ENCODE data around the gene ABCB6. TPM values are rescaled to one million over a fixed set of nuclear protein-coding genes. Genes with fewer than 3 reads are reported as not detected.

ABCB6 gene
- total RNA-seq, 2 donors from 2014 or later, result 2.6 to 6.6 TPM

DNA sequence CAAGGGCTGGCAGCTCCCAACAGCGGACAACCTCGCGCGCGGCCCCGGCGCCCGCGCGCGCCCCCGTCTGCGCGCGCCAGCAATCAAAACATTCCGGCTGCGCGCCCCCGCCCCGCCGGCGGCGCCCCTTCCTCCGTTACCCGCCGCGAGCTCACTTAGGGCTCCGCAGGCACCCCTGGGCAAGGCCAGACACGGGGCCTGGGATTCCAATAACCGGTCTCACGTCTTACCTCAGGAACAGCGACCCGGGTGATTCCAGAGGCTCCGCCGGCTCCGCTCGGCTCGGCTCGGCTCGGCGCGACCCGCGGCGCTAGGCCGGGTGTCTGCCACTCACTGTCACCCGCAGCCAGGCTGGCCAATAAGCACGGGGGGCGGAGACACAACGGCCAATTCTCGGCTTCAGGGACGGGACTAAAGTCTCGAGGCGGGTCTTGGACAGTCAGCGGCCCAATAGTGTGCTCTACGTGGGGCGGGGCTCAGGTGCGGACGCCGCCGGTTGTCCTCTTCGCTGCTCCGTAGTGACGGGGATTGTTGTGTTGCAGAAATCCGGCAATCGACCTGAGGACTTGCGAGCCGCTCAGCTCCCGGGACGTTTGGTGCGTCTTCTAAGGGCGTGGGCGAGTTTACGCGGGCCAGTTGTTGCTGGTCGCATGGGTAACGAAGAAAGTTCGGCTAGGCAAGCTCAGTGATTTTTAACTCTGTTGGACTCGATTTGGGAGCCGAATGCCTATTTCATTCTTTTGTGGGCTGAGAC lies 10.7 kb upstream of the ABCB6 start, which contains the start of the genes ANKZF1 and ATG9A:
TSS of gene ANKZF1 (plus strand) at position 502 of the 754 bp plus-strand sequence. CDS start 452 bp downstream, outside the sequence.
TSS of gene ATG9A (minus strand) at position 332 of the 754 bp plus-strand sequence. CDS start 1,612 bp downstream, outside the sequence.
- peak within 1 kb of the TSS; percentile 99 for H3K4me3 Mint-ChIP-seq
- no peaks in the 10 kb centered on the region for H3K9me3 ChIP-seq (ENCODE audit: control insufficient read depth, low read length, poor library complexity, severe bottlenecking)
- peaks cover 9% of the 10 kb centered on the region for H3K36me3 Mint-ChIP-seq (ENCODE audit: low read depth)
- DNase-seq (peak; percentile 93 to 97 (median 94)), ATAC-seq (peak; percentile 98)
- H3K4me1 Mint-ChIP-seq, result peaks cover 35% of the 10 kb centered on the region
- peak within 1 kb of the TSS; percentile 97 for H3K27ac Mint-ChIP-seq
- no peaks in the 10 kb centered on the region for H3K27me3 Mint-ChIP-seq

DNA sequence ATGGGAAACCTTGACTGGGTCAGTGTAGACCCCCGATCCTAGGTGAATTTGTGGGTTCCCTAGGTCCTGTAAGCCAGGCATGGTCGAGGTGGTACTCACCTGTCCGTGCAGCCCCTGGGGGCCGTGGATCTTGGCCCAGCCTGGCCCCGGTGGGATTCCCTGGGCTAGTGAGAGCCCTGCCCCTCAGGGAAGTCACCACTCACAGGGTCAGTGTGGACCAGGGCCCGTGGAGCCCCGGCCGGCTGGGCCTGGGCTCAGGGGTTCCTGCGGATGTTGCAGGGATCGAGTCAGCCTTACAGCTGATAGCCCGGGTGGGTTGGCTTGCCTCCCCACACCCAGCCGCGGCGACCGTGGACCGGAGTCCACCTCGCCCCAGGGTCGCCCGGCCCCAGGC lies 10.2 kb upstream of the ABCB6 start:
- DNase-seq, result no peak
- peaks cover 6% of the 10 kb centered on the region for H3K36me3 Mint-ChIP-seq (ENCODE audit: low read depth)
- H3K9me3 ChIP-seq (ENCODE audit: control insufficient read depth, low read length, poor library complexity, severe bottlenecking), result no peaks in the 10 kb centered on the region
- no peaks in the 10 kb centered on the region for H3K27me3 Mint-ChIP-seq
- H3K4me3 Mint-ChIP-seq, result peak overlapping the region; percentile 99
- peaks cover 33% of the 10 kb centered on the region for H3K4me1 Mint-ChIP-seq
- H3K27ac Mint-ChIP-seq, result peak overlapping the region; percentile 97
- ATAC-seq, result no peak

DNA sequence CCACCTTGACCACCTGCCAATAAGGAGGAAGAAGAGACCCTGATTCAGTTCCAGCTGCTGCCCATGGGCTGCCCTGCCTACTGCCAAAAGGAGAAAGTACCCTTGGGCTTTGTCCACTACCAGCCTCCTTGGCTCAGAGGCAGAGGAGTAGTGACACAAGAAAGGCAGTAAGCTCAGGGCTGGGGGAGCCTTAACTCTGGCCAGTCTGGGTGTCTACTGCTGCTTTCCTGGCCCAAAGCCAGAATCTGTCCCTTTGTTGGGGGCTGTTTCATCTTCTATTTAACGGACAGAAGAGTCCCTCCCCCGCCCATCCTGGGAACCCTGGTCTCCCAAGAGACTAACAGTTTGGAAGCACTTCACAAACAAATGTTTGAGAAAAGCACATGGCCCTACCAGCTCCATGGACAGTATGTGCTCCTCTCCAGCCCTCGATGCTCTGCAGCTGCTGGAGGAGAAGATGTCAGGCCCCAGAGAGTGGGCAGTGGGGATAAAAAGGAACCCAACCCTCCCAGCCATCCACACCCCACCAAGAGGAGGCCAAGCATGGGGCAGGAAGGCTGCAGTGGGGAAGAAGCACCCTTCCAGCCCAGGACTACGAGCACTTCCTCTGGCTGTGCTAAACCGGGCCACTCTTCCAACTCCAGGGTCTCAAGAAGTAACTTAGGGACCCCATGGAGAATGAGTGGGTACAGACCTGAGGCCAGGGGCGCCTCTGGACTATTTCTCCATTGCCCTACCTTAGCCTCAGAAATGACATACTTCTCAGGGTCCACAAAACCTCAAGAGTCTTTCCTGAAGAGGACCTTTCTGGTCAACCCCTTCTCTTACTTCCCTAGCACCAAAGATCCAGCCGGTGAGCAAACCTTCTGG lies 9.5 kb upstream of the ABCB6 start:
- H3K4me1 Mint-ChIP-seq, result peaks cover 33% of the 10 kb centered on the region
- ATAC-seq, result no peak
- peaks cover 8% of the 10 kb centered on the region for H3K36me3 Mint-ChIP-seq (ENCODE audit: low read depth)
- no peaks in the 10 kb centered on the region for H3K27me3 Mint-ChIP-seq
- no peaks in the 10 kb centered on the region for H3K9me3 ChIP-seq (ENCODE audit: control insufficient read depth, low read length, poor library complexity, severe bottlenecking)
- no peak for DNase-seq
- H3K27ac Mint-ChIP-seq, result peak overlapping the region; percentile 27
- peak overlapping the region; percentile 99 for H3K4me3 Mint-ChIP-seq

DNA sequence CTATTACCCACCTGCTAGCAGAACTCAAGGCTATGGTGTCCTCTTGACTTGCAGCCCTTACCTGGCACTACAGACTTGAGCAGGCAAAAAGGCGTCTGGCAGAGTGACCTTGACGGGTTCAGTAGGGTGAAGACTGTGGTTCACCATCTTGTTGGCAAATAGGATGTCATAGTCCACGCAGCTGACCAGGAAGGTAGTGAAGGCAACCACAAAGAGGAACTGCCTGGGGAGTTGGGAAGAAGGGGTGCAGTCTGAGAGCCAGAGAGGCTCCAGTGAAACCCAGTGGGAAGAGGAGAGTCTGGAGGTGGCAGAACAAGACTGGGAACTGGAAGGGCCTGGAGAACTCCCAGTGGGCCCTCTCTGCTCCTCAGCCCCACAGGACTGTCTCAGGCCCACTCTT lies 6.6 kb upstream of the ABCB6 start:
- DNase-seq (no peak), ATAC-seq (no peak)
- no peaks in the 10 kb centered on the region for H3K9me3 ChIP-seq (ENCODE audit: control insufficient read depth, low read length, poor library complexity, severe bottlenecking)
- Mint-ChIP-seq H3K36me3 (ENCODE audit: low read depth) (peaks cover 12% of the 10 kb centered on the region), H3K4me3 (no peak overlapping the region), H3K4me1 (peaks cover 28% of the 10 kb centered on the region), H3K27me3 (no peaks in the 10 kb centered on the region), H3K27ac (peak overlapping the region; percentile 43)

DNA sequence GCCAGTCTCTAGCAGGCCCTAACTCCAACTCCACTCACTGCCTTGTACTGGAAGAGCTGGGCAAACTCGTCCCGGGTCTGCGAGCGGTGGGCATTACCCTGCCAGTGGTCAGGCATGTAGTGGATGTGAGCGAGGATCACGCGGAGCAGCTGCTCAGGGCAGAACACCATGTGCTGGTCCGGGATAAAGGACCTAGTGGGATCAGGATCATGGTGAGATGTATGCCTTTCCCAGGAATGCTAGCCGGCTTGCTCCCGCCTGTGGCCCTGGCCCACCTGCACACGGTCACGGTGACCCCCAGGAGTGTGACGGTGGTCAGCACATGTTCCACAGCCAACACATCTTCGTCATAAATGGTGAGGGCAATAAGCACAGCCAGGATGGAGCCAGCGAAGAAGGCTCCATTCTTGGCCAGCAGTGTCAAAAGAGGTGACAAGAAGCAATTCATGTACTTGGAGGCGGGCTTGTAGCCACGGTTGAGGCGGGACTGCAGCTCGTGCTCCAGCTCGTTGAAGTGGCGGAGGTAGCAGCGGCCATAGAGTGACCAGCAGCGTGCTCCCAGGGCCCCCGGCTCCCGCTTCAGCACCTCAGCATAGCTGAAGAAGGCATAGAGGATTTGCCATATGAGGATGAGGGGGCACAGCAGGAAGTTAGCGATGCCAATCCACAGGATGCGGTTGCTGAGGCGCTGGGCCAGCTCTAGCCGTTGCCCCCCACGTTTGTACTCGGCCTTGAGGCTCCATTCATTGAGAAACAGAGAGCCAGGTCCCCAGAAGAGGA lies 5.3 kb upstream of the ABCB6 start:
- peaks cover 7% of the 10 kb centered on the region for H3K36me3 Mint-ChIP-seq (ENCODE audit: low read depth)
- H3K27ac Mint-ChIP-seq, result peak overlapping the region; percentile 54
- DNase-seq (no peak), ATAC-seq (no peak)
- H3K27me3 Mint-ChIP-seq, result no peaks in the 10 kb centered on the region
- no peaks in the 10 kb centered on the region for H3K9me3 ChIP-seq (ENCODE audit: control insufficient read depth, low read length, poor library complexity, severe bottlenecking)
- H3K4me1 Mint-ChIP-seq, result peaks cover 17% of the 10 kb centered on the region
- H3K4me3 Mint-ChIP-seq, result no peak overlapping the region

DNA sequence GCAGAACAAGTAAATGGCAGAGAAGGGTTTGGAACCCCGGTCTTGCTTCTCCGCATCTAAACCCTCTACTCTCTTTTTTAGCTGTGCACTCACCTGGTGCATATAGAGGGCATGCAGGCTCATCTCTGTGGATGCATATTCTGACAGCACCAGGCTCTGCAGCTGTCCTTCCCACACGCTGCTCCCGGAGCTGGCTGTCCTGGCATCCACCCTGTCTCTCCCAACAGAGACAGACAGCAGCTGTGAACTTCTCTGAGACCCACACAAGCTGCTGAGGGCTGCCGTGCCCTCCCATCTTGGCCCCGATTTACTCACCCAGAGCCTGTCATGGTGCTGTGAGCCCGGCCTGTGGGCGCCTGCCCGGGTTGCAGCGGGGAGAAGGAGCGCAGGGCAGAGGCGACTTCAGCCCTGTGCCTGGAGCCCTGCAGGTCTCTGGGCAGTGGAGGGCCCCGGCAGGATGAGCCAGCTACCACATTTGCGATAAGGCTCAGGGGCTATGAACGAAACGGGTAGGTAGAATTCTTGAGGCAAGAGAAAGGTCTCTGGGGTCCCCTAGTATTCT lies 3.3 kb upstream of the ABCB6 start:
- H3K9me3 ChIP-seq (ENCODE audit: control insufficient read depth, low read length, poor library complexity, severe bottlenecking), result no peaks in the 10 kb centered on the region
- Mint-ChIP-seq H3K36me3 (ENCODE audit: low read depth) (peaks cover 7% of the 10 kb centered on the region), H3K4me3 (no peak overlapping the region), H3K27me3 (no peaks in the 10 kb centered on the region), H3K27ac (no peak overlapping the region), H3K4me1 (peaks cover 19% of the 10 kb centered on the region)
- ATAC-seq (no peak), DNase-seq (no peak)

DNA sequence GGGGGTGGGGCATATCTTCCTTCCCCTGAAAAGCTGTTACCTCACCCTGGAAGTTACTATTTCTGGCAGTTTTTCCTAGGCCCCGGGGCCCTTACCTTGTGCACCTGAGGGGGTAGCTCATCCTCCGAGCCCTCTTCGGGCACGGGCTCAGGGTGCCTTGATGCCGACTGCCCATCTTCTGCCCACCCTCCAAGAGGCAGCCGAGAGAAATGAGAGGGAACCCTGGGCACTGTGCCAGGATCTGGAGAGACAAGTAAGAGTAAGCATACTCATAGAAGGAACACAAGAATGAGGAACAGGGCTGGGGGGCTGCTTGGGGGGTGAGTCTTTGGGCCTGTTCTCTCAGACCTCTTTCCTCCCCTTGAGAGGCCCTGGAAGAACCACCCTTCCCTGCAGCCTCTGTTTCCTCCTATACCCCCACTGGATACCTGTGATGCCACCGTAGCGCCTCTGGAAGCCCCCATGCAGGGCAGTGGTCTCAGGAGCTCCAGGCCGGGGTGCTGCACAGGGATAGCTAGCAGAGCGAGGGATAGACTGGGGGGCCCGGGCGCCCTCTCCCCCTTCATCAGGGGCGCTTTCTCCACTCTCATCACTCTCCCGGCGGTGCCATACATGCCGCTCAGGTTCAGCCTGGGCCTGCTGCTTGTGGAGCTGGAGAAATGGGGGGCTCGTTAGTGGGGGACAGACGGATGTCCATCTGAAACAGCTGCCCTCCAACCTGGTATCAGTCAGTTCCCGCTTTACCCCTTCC lies 2.1 kb upstream of the ABCB6 start:
- Mint-ChIP-seq H3K36me3 (ENCODE audit: low read depth) (peaks cover 7% of the 10 kb centered on the region), H3K27me3 (no peaks in the 10 kb centered on the region), H3K27ac (no peak overlapping the region), H3K4me1 (peaks cover 16% of the 10 kb centered on the region), H3K4me3 (no peak overlapping the region)
- ATAC-seq (no peak), DNase-seq (no peak)
- H3K9me3 ChIP-seq (ENCODE audit: control insufficient read depth, low read length, poor library complexity, severe bottlenecking), result no peaks in the 10 kb centered on the region

DNA sequence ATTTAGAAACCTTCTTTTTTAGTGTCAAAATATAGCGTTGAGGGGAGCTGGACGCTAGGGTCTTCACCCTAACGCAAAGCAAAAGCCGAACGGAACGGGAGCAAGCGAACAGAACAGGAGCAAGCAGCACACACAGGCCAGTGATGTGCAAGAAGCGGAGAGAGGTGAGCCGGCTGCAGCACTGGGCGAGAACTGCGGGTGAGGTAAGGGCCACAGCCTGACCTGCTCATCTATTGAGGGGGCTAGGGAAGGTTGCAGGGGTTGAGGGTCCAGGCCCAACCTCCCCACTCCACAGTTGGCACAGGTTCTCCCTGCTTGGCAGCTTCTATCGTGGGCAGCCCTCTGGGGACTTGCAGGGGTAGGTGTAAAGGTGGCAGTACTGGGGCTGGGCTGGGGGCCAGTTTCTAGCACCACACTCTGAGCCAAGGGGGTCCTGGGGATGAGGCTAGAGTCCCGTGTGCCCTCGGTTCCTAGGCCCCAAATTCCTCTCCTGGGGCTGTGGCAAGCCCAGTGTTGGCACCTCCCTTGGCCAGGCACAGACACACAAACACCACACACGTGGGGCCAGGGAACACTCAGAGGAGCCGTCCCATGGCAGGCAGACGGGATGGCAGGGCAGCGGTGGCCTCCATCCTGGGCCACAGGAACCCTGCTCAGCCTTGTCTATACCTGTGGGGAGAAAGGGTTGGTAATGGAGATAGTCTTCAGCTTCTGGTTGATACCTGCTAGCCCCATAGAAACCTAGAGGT lies 1.2 kb upstream of the ABCB6 start:
- no peak for DNase-seq
- H3K27me3 Mint-ChIP-seq, result no peaks in the 10 kb centered on the region
- peaks cover 7% of the 10 kb centered on the region for H3K36me3 Mint-ChIP-seq (ENCODE audit: low read depth)
- no peak for ATAC-seq
- no peaks in the 10 kb centered on the region for H3K9me3 ChIP-seq (ENCODE audit: control insufficient read depth, low read length, poor library complexity, severe bottlenecking)
- H3K4me1 Mint-ChIP-seq, result peaks cover 12% of the 10 kb centered on the region
- H3K27ac Mint-ChIP-seq, result no peak overlapping the region
- peak overlapping the region; percentile 62 for H3K4me3 Mint-ChIP-seq

DNA sequence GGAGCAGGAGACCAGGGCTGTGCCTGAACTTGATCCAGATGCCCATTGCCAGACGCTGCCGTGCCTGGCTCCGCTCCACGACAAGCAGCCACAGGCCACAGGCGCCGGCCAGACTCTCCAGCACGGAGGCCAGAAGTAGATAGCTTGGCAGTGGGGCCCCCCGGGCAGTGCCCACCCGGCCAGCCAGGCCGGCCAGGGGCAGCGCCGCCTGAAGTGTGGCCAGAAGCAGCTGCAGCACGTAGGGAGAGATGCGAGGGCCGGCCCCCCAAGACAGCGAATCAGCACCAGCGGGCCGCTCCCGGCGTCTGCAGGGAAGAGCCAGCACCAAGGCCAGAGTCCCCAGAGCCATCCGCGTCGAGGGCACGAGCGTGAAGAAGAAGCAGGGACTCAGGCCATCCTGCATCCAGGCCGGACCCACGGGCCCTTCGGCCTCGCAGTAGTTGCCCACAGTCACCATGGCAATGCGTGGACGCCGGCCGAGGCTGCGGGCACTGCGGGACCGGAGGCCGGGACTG lies 484 bp downstream of the ABCB6 start:
- peaks cover 4% of the 10 kb centered on the region for H3K36me3 Mint-ChIP-seq (ENCODE audit: low read depth)
- peak overlapping the region; percentile 73 for H3K27ac Mint-ChIP-seq
- H3K27me3 Mint-ChIP-seq, result no peaks in the 10 kb centered on the region
- ATAC-seq (peak; percentile 50), DNase-seq (peak in 1 of 3 donors; percentile 23)
- peak overlapping the region; percentile 89 for H3K4me3 Mint-ChIP-seq
- H3K9me3 ChIP-seq (ENCODE audit: control insufficient read depth, low read length, poor library complexity, severe bottlenecking), result no peaks in the 10 kb centered on the region
- H3K4me1 Mint-ChIP-seq, result peaks cover 10% of the 10 kb centered on the region

DNA sequence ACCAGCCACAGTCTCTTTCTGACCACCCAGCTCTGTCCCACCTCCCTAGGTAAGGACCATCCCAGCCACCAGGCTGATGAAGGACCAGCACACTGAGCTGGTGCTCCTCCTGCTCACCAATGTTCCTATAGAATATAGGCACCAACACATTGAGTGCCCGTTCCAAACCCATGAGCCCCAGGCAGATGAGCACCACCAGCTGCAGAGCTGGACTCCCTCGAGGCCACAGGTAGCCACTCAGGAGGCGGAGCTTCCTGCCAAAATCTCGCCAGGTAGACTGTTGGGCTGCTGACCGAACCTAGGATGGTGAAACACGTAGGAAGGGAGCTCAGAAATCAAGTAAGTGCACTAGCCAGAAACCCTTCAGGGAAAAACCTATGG lies 2.2 kb downstream of the ABCB6 start:
- no peak for DNase-seq
- ATAC-seq, result no peak
- H3K4me1 Mint-ChIP-seq, result peaks cover 9% of the 10 kb centered on the region
- H3K9me3 ChIP-seq (ENCODE audit: control insufficient read depth, low read length, poor library complexity, severe bottlenecking), result no peaks in the 10 kb centered on the region
- no peak overlapping the region for H3K4me3 Mint-ChIP-seq
- no peaks in the 10 kb centered on the region for H3K27me3 Mint-ChIP-seq
- no peak overlapping the region for H3K27ac Mint-ChIP-seq
- H3K36me3 Mint-ChIP-seq (ENCODE audit: low read depth), result peaks cover 2% of the 10 kb centered on the region

DNA sequence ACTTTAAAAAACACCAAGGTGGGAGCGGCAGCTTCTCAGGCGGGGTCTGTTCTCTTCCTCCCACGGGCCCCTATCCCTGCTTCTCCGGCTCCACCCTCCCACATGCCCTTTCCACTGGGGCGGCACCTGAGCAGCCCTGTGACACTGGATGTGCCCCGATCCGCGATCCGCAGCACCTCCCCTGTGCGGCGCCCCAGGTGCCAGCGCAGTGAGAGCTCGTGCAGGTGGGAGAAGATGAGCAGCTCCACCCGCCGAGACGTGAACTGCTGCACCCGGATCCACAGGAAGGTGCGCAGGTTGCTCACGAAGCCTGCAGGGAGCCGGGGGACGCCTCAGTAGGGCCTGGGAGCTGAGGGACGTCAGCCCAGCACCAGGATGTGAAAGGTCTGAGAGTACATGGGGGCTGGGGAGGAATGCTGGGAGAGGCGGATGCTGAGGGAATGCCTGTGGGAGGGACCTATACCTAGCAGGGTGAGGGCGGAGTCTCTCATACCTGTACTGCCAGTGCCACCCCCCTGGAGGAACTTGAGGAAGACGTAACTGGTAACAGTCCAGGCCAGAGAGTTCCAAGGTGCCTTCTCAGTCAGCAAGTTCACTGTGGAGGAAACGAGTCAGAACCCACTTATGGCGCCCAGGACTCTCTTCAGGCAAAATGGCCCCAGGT lies 2.8 kb downstream of the ABCB6 start:
- no peaks in the 10 kb centered on the region for H3K27me3 Mint-ChIP-seq
- no peaks in the 10 kb centered on the region for H3K36me3 Mint-ChIP-seq (ENCODE audit: low read depth)
- no peak overlapping the region for H3K27ac Mint-ChIP-seq
- no peak overlapping the region for H3K4me3 Mint-ChIP-seq
- DNase-seq (no peak), ATAC-seq (no peak)
- peaks cover 10% of the 10 kb centered on the region for H3K4me1 Mint-ChIP-seq
- H3K9me3 ChIP-seq (ENCODE audit: control insufficient read depth, low read length, poor library complexity, severe bottlenecking), result no peaks in the 10 kb centered on the region

Measured in T-helper 17 cell (primary cell).